Measurements from ENCODE around the gene TBC1D3C.
"Not testable (repeated sequence)": the region's sequence is repeated elsewhere in the genome, so short reads cannot be mapped to it uniquely, and the experiment has no call there.

TBC1D3C gene

GRCh38 chr17:38068534-38068933 lies at the start of gene TBC1D3C:
TSS of gene TBC1D3C (minus strand) at chr17:38068634. CDS start at chr17:38067066, 1,568 bp downstream.
- H2AFZ ChIP-seq (ENCODE audit: low read depth, low read length); H3K36me3 ChIP-seq (ENCODE audit: insufficient read depth, low read length); H3K27me3 ChIP-seq (ENCODE audit: insufficient read depth, low read length, poor library complexity); H3K79me2 ChIP-seq (ENCODE audit: insufficient read depth, low read length); H3K9ac ChIP-seq (ENCODE audit: low read depth, low read length); H3K9me3 ChIP-seq (ENCODE audit: insufficient read depth, low read length, severe bottlenecking); H4K20me1 ChIP-seq (ENCODE audit: insufficient read depth, low read length); DNase-seq; H3K4me2 ChIP-seq (ENCODE audit: insufficient read depth, low read length); ATAC-seq (ENCODE audit: insufficient read depth, low read depth); H3K27ac ChIP-seq (ENCODE audit: low read length); H3K4me1 ChIP-seq (ENCODE audit: insufficient read depth, low read length); H3K4me3 ChIP-seq (ENCODE audit: low read depth in 1 of 2, low read length in 2 of 2): not testable (repeated sequence)

- H2AFZ ChIP-seq (ENCODE audit: low read depth, low read length); H3K36me3 ChIP-seq (ENCODE audit: insufficient read depth, low read length); H4K20me1 ChIP-seq (ENCODE audit: insufficient read depth, low read length); H3K4me1 ChIP-seq (ENCODE audit: insufficient read depth, low read length); H3K9me3 ChIP-seq (ENCODE audit: insufficient read depth, low read length, severe bottlenecking); ATAC-seq (ENCODE audit: insufficient read depth, low read depth); H3K27me3 ChIP-seq (ENCODE audit: insufficient read depth, low read length, poor library complexity); DNase-seq; H3K27ac ChIP-seq (ENCODE audit: low read length); H3K4me2 ChIP-seq (ENCODE audit: insufficient read depth, low read length); H3K9ac ChIP-seq (ENCODE audit: low read depth, low read length); H3K4me3 ChIP-seq (ENCODE audit: low read depth in 1 of 2, low read length in 2 of 2); H3K79me2 ChIP-seq (ENCODE audit: insufficient read depth, low read length): not testable (repeated sequence)
Measured at GRCh38 chr17:38099262-38099661, 30.8 kb upstream of the TBC1D3C start.

GRCh38 chr17:38094059-38094694 lies 25.7 kb upstream of the TBC1D3C start:
- H3K4me2 ChIP-seq (ENCODE audit: insufficient read depth, low read length); H3K27ac ChIP-seq (ENCODE audit: low read length); ATAC-seq (ENCODE audit: insufficient read depth, low read depth); H3K4me1 ChIP-seq (ENCODE audit: insufficient read depth, low read length); H3K9me3 ChIP-seq (ENCODE audit: insufficient read depth, low read length, severe bottlenecking); H4K20me1 ChIP-seq (ENCODE audit: insufficient read depth, low read length); H3K36me3 ChIP-seq (ENCODE audit: insufficient read depth, low read length); H2AFZ ChIP-seq (ENCODE audit: low read depth, low read length); H3K9ac ChIP-seq (ENCODE audit: low read depth, low read length); H3K4me3 ChIP-seq (ENCODE audit: low read depth in 1 of 2, low read length in 2 of 2); H3K27me3 ChIP-seq (ENCODE audit: insufficient read depth, low read length, poor library complexity); DNase-seq; H3K79me2 ChIP-seq (ENCODE audit: insufficient read depth, low read length): not testable (repeated sequence)

- H3K27ac ChIP-seq (ENCODE audit: low read length); H3K4me2 ChIP-seq (ENCODE audit: insufficient read depth, low read length); H3K36me3 ChIP-seq (ENCODE audit: insufficient read depth, low read length); DNase-seq; H4K20me1 ChIP-seq (ENCODE audit: insufficient read depth, low read length); H3K27me3 ChIP-seq (ENCODE audit: insufficient read depth, low read length, poor library complexity); H2AFZ ChIP-seq (ENCODE audit: low read depth, low read length); H3K4me3 ChIP-seq (ENCODE audit: low read depth in 1 of 2, low read length in 2 of 2); H3K9me3 ChIP-seq (ENCODE audit: insufficient read depth, low read length, severe bottlenecking); H3K79me2 ChIP-seq (ENCODE audit: insufficient read depth, low read length); H3K9ac ChIP-seq (ENCODE audit: low read depth, low read length); ATAC-seq (ENCODE audit: insufficient read depth, low read depth); H3K4me1 ChIP-seq (ENCODE audit: insufficient read depth, low read length): not testable (repeated sequence)
Measured at GRCh38 chr17:38088120-38088519, 19.7 kb upstream of the TBC1D3C start.

- not testable (repeated sequence) for H3K4me3 ChIP-seq (ENCODE audit: low read depth in 1 of 2, low read length in 2 of 2); H4K20me1 ChIP-seq (ENCODE audit: insufficient read depth, low read length); H3K4me1 ChIP-seq (ENCODE audit: insufficient read depth, low read length); H3K9ac ChIP-seq (ENCODE audit: low read depth, low read length); H3K79me2 ChIP-seq (ENCODE audit: insufficient read depth, low read length); H3K4me2 ChIP-seq (ENCODE audit: insufficient read depth, low read length); H2AFZ ChIP-seq (ENCODE audit: low read depth, low read length); H3K9me3 ChIP-seq (ENCODE audit: insufficient read depth, low read length, severe bottlenecking); H3K27ac ChIP-seq (ENCODE audit: low read length); H3K36me3 ChIP-seq (ENCODE audit: insufficient read depth, low read length); DNase-seq; H3K27me3 ChIP-seq (ENCODE audit: insufficient read depth, low read length, poor library complexity); ATAC-seq (ENCODE audit: insufficient read depth, low read depth)
Measured at GRCh38 chr17:38087344-38087743, 18.9 kb upstream of the TBC1D3C start.

Measured in DND-41 (cell line).